SIG-M5 treated with dmso at 0.1 percent for 504 hours (cell line): ENCODE results near the gene GPR183.

Experiments
- DNase-seq: peaks from one replicate; lab custom pipeline; 2025; ENCODE audit not compliant: unreplicated experiment; lab: John Stamatoyannopoulos, UW

The GPR183 gene

GRCh38 chr13:99296398-99296797 is 10.8 kb downstream of the GPR183 start:
- DNase-seq = no peak

DNA sequence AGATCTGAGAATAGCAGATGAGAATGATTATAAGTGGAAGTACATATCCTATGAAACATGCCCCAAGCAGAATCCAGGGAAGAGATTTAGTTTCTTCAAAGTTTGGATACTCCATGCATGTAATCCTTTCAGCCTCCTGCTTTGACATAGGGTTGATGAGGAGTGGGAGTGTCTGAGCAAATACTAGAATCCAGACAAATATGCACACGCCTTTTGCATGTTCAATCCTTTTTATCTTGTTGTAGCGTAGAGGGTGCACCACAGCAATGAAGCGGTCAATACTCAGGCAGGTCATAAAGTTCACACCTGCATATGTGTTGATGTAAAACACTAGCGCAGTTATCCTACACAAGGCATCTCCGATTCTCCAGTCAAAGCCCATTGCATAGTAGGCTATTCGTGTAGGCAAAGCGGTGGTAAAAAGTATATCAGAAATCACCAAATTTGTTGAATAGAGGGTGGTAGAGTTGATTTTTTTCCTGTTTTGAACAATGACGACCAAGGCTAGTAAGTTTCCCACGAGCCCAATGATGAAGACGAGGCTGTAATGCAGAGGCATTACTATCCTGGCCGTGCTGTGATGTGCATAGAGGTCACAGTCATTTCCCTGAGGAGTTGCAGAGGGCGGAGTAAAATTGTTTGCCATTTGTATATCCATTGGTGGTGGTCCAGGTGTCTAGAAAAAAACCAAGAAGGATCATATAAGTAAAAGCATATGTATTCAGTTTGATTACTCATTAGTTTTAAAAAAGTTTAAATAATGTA is 11.5 kb downstream of the GPR183 start:
- no peak for DNase-seq

GRCh38 chr13:99294958-99295357 is 12.2 kb downstream of the GPR183 start:
- DNase-seq = no peak

- DNase-seq = no peak
Measured at GRCh38 chr13:99294198-99294597, 13.0 kb downstream of the GPR183 start.

DNA sequence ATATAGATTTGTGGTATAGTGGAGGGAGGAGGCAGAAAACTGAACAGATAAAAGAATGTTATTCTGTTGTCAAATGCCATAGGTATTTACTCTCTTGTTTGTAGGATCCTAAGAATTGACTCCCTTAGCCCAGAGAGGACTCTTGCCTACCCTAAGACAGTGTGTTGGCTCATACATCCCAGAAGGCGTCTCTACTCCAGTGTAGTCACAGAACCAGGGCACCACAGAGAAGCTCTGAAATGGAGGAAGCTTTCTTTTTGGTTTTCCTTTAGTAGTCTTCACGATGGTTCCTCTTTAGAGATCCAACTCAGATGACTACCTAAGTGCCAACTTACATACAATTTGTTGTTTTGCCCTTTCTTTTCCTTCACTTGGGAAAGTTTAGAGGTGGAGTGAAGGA is 14.0 kb downstream of the GPR183 start:
- peak; percentile 22 for DNase-seq

- DNase-seq = no peak
Measured at GRCh38 chr13:99290894-99291293, 16.3 kb downstream of the GPR183 start.

DNA sequence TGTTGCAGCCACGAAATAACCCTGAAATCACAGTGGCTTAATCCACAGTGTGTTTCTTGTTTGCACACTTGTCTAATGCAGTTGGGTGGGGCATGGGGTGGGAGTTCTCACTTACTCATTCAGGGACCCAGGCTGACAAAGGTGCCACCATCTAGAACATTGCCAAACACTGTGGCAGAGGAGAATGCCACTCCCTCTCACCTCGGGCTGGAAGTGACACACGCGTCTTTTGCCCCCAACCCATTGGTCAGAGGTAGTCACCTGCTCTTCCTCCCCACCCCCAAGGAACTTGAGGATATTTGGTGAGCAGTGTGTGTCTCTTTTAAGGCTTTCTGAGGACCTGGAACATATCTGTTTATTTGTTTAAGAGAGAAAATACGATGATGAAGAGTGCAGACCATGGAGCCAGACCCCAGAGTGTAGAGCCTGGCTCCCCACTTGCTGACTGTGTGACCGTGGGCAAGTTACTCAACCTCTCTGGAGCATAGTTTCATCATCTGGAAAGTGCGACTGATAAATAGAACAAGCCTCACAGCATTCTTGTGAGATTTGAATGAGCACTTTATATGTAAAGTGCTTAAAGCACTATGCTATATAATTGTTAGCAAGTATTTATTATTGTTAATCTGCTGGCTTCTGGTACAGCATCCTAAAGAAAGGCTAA is 17.4 kb downstream of the GPR183 start:
- DNase-seq = no peak

DNA sequence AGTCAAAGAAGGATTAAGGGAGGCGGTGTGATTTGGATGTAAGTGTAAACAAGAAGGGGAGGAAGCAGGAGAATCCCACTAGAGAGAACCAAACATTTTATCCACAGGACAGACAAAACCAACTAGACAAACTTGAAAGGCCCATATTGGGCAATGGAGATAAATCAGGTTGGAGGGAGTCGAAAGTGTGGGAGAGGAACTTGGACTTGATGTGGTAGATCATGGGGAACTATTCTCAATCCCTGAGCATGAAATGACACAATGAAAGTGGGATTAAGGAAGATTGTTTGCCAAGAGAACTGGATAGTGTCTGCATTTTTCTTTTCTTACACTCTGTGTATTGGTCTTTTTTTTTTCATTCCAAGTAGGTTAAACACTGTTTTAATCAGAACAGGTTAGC is 17.9 kb downstream of the GPR183 start:
- peak; percentile 46 for DNase-seq

DNA sequence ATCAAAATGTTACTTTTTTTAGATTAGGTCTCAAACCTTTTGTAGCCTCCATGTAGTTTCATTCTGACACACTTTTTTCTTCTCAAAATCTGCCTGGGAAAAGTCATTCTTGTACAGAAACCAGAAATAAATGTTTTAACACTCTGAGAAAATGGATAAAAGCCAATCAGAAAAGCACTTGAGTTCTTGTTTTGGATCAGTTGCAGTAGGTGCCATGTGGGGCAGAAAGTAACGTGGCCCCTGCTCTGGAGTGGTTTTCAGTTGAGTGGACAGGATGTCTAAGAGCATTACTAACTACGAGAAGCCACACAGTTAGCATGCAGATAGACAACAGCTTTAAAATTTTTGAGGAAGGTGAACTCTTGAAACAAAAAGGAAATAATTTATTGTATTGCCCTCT is 19.1 kb downstream of the GPR183 start:
- peak; percentile 34 for DNase-seq

DNA sequence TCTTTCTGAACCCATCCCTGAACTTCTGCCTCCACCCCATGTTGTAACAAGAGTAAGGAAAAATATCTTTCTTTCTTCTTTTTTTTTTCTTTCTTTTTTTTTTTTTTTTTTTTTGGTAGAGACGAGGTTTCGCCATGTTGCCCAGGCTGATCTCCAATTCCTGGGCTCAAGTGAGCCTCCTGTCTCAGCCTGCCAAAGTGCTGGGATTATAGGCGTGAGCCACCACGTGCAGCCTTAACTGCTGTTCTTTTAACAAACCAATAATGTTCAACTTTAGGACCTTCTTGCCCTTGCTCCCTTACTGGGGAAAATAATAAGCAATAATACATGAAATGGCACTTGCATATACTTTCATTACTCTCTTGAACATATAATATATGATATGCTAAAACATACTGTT is 19.6 kb downstream of the GPR183 start:
- no peak for DNase-seq

DNA sequence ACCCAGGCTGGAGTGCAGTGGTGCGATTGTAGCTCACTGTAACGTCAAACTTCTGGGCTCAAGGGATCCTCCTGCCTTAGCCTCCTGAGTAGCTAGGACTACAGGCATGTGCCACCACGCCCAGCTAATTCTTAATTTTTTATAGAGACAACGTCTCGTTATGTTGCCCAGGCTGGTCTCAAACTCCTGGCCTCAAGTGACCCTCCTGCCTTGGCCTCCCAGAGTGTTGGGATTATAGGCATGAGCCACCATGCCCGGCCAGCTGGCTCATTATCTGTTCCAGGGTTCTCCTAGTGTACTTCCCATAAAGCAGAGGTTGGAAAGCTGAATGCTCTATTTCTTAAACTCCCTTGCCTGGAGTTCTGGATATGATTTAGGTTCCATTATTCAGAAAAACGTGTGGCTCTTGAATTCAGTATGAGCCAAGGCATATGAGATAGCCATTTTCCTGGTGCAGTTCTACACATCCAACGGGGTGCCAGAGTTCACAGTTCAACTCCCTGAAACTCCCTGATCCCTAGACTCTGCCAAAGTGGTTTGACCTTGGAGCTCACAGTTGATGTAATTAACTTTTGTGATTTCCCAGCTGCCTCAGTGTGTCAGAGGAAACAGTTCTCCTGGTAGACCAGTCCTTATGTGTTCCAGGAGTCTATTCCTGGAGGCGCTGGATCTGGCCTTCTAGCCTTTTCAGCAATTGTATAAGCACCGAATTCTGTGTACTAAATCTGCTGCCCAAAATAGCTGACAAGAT is 21.6 kb downstream of the GPR183 start:
- DNase-seq = no peak

- peak; percentile 83 for DNase-seq
Measured at GRCh38 chr13:99282264-99283231, 24.7 kb downstream of the GPR183 start.

GRCh38 chr13:99281811-99282263 is 25.4 kb downstream of the GPR183 start:
- peak; percentile 94 for DNase-seq

DNA sequence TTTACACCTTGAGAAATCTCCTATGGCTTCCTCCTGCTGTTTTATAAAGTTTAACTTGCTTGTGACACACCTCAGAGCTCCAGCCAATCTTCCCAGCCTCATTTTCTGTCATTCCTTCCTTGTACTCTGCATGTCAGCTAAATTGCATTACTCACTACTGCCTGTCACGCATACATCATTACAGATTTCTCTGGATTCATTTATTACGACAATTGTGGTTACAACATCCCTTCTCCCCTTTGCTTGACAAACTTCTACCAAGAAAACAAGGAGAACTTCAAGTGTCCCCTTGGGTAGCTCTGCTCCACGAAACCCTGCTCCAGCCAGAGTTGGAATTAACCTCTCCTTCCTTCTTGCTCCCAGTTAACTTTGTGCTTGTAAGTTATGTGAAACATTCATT is 27.0 kb downstream of the GPR183 start:
- peak; percentile 82 for DNase-seq

- peak; percentile 23 for DNase-seq
Measured at GRCh38 chr13:99279637-99280036, 27.6 kb downstream of the GPR183 start.

- no peak for DNase-seq
Measured at GRCh38 chr13:99278843-99279242, 28.4 kb downstream of the GPR183 start.

GRCh38 chr13:99278200-99278599 is 29.0 kb downstream of the GPR183 start:
- DNase-seq = peak; percentile 64

GRCh38 chr13:99277629-99278028 is 29.6 kb downstream of the GPR183 start:
- peak; percentile 99 for DNase-seq

- DNase-seq = peak; percentile 33
Measured at GRCh38 chr13:99276706-99277105, 30.5 kb downstream of the GPR183 start.

DNA sequence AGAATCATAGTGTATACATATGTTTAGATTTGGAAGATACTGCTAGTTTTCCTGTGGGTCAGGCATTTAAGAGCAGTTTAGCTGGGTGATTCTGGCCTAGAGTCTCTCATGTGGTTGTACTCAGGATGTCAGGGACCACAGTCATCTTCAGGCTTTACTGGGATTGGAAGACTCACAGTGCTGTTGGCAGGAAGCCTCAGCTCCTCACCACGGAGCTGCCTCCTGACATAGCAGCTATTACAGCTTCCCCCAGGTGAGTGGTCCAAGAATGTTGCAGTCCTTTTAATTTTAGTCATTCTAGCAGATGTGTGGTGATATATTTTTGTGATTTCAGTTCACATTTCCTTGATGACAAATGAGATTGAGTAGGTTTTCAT is 32.1 kb downstream of the GPR183 start:
- no peak for DNase-seq

- no peak for DNase-seq
Measured at GRCh38 chr13:99273128-99273527, 34.1 kb downstream of the GPR183 start.
